T follicular helper cell (primary cell): ENCODE measurements around the gene USP37.

ENCODE experiments used
- DNase-seq: peaks from one replicate; pipeline ENCODE4 v3.0.0-alpha.2; 2020; ENCODE audit warnings: low read depth
- total RNA-seq, 2 experiments: gene quantifications; one replicate each; lab custom pipeline; 2026; lab: John Stamatoyannopoulos, UW

Gene USP37, protein sequence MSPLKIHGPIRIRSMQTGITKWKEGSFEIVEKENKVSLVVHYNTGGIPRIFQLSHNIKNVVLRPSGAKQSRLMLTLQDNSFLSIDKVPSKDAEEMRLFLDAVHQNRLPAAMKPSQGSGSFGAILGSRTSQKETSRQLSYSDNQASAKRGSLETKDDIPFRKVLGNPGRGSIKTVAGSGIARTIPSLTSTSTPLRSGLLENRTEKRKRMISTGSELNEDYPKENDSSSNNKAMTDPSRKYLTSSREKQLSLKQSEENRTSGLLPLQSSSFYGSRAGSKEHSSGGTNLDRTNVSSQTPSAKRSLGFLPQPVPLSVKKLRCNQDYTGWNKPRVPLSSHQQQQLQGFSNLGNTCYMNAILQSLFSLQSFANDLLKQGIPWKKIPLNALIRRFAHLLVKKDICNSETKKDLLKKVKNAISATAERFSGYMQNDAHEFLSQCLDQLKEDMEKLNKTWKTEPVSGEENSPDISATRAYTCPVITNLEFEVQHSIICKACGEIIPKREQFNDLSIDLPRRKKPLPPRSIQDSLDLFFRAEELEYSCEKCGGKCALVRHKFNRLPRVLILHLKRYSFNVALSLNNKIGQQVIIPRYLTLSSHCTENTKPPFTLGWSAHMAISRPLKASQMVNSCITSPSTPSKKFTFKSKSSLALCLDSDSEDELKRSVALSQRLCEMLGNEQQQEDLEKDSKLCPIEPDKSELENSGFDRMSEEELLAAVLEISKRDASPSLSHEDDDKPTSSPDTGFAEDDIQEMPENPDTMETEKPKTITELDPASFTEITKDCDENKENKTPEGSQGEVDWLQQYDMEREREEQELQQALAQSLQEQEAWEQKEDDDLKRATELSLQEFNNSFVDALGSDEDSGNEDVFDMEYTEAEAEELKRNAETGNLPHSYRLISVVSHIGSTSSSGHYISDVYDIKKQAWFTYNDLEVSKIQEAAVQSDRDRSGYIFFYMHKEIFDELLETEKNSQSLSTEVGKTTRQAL
- total RNA-seq, result 80.1 to 98.8 reads per million in 2 experiments

GRCh38 chr2:218568190-218569037, at the start of gene USP37, which contains the start of gene CNOT9:
Gene USP37, minus strand, starts transcription at chr2:218568351. Its CDS starts 9,698 bp downstream, at chr2:218558653.
Gene CNOT9, plus strand, starts transcription at chr2:218568839. Its CDS starts 116 bp downstream, at chr2:218568955.
- peak; percentile 100 for DNase-seq

GRCh38 chr2:218615868-218616315, 47.7 kb upstream of the USP37 start:
- no peak for DNase-seq

DNA sequence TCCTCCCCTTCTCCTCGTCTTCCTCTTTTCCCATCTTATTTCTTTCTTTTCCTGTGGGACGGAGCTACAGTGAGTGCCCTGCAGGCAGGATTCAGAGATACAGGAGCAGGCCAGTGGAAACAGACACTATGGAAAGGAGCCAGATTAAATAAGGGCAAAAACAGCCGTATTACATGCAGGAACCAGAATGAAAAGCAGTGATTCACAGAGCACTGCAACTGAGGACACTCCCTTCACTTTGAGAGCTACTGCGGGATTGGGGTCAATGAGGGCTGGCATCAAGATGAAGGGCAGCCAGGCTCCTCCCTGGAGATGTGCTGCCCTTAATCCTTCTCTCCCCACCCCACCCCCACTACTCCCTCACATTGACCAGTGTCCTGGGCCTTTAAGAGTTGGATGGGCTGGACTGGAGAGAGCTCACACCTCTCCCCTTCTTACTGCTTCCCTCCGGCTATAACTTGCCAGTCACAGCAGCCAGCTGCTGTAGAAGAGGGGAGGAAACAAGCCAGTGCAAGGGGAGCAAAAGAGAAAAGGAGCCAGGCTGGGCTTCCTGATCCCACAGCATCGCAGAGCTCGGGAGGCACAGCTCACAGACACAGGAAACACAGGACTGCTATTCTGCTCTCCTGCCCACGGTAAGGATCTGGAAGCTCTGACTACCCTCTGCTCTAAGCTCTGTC, 39.4 kb upstream of the USP37 start, which contains the start of gene PLCD4:
TSS of gene PLCD4 (plus strand) at position 464 of the 680 bp plus-strand sequence. CDS start 7,841 bp downstream, outside the sequence.
- DNase-seq, result no peak

DNA sequence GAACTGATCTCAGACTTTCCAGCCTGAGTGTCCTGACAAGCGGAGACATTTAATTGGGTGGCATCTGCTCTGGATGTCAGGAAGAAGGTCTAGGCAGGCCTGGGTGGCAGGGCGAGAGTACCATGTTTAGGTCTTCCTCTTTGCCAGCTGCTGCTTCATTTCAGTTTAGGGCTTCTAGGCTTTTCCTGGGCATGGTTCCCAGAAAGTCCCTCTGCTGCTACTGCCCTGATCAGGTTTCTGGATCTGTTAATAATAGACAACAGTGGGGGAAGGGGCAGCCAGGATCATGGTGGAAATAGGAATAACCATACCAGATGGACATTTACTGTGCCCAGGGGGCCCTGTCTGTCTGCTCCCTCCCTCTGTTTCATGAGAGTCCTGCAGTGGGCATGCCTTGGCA, 37.3 kb upstream of the USP37 start:
- no peak for DNase-seq

DNA sequence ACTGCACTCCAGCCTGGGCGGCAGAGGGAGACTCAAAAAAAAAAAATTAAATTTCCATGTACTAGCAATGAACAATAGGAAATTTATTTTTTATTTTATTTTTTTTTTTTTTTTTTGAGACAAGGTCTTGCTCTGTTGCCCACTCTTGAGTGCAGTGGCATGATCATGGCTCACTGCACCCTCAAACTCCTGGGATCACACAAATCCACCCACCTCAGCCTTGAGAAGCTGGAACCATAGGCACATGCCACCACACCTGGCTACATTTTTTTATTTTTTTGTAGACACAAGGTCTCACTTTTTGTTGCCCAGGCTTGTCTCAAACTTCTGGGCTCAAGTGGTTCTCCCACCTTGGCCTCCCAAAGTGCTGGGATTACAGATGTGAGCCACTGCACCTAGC, 17.4 kb upstream of the USP37 start:
- DNase-seq, result no peak

- no peak for DNase-seq
These were observed 16.1 kb upstream of the USP37 start for GRCh38 chr2:218583983-218584850.

DNA sequence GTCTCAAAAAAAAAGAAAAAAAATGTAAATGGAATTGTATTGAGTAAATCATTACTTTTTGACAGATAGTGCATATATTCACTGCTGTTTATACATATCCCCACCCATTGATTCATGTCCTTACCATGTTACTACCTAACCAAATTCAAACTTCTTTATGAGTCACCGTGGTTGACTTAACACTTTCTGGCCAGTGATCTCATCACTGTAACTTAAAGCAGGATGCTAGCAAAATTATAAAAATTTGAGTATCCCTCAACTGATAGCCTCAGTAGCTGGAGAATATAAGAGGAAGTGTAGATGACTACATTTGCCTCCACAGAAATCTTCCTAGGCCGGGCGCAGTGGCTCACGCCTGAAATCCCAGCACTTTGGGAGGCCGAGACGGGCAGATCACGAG, 13.9 kb upstream of the USP37 start:
- DNase-seq, result no peak

DNA sequence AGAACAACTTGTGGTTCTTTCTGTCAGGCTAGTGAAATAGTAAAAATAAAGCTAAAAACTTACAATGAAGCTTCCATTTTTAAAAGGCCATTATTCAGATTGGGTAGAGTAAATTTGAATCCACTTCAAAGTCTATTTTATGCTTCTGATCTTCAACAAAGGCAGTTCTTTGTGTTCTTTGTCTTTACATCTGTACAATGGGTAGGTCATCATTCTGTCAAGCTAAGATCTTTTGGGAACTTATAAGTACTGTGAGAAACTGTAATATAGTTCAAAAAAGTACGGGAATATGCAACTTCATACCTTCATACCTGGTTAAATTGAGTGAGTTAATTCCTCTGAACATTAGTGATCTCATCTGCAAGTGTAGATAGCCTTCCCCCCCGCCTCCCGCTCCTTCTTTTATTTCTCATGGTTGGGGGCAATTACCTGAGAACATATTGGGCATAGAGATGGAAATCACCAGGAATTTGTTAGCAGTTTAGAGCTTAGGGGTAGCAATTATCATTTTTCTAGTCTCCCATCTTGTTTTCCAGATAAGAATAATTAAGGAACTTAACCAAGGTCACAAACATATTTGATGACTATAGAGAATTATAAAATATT, 10.2 kb upstream of the USP37 start:
- no peak for DNase-seq

DNA sequence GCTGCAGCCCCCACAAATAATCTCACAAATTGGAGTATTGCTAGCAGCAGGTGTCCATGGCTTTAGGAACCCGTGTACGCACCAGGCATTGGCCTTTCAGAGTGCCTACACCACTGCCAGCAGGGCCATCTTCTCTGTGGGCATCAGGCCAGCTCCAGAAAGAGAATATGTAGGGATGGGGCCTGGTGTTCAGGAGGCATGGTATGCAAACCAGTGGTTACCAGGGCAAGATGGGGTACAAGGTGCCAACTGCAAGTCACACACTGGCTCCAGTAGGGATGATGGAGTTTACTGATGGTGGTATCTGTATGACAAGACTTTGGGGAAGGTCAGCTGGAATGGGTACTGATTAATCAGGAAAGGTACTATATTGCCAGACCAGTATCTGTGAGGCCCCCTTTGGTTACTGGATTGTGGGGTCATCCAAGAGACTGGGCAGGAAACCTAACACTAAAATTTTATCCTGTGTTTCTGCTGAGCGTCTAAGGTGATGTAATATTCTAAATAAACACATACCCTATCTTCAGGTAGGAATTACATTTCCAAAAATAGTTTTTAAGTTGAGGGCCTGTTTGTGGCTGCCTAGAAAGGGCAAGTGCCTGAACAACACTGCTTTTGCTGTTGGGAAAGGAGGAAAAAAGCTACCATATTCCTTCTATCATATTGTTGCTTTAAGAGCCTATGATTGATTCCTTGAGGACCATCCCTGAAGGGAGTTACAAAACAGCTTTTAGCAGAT, 9.5 kb upstream of the USP37 start:
- DNase-seq, result no peak

GRCh38 chr2:218576854-218577253, 8.7 kb upstream of the USP37 start:
- no peak for DNase-seq

- no peak for DNase-seq
These were observed 2.7 kb upstream of the USP37 start for GRCh38 chr2:218570850-218571249.

GRCh38 chr2:218569661-218570500, 1.7 kb upstream of the USP37 start:
- DNase-seq, result no peak

DNA sequence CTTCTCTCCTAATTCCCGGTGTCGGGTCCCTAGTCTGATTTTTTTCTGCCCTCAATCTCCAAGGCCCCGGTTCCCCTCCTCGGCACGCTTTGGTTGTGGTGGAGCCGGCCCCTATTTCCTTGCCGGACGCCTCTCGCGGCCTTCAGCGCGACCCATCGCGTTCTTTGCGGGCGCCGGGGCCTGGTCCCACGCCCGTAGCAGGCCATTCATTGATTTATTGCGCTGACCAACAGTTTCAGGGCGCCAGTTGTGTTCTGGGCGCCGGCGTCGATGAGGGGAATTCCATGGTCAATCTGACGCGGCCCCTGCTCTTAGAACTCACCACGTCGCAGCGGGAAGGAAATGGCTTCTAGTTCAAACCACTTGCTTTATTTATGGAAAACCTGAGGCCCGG, 884 bp upstream of the USP37 start:
- DNase-seq, result peak; percentile 49

DNA sequence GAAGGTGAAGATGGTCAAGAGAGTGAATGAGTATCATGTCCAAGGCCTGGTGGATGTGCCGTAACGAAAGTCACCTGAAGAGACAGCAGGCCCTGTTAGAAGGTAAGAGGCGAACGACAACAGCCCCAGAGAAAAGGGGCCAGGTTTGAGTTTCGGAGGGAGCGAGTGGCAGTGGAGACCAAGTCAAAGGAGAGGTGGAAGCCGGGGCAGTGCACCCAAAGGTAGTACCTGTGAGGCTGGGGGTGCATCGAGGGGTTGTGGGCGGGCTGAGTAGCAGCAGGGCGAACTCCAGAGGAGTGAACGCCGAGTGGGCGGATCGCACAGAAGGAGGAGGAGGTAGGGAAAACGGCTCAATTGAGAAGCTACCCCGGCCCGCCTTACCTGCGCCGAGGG, 358 bp downstream of the USP37 start:
- DNase-seq, result peak; percentile 73

DNA sequence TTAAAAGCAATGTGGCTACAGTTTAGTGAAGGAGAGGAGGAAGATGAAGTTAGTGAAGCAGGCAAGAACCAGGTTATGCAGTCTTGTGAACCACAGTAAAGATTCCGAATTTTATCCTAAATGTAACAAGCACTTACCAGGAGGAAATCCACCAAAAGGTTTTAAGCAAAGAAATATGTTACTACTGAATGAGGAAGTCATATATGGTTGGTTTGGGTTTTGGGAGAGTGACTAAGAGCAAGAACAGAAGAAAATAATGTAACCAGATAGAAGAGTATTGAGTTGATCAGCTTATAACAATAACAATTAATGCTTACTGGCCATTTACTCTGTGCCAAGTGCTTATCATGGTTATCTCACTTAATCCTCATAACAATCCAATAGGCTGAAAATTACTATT, 1.9 kb downstream of the USP37 start:
- DNase-seq, result no peak

- no peak for DNase-seq
These were observed 4.1 kb downstream of the USP37 start for GRCh38 chr2:218564056-218564455.

DNA sequence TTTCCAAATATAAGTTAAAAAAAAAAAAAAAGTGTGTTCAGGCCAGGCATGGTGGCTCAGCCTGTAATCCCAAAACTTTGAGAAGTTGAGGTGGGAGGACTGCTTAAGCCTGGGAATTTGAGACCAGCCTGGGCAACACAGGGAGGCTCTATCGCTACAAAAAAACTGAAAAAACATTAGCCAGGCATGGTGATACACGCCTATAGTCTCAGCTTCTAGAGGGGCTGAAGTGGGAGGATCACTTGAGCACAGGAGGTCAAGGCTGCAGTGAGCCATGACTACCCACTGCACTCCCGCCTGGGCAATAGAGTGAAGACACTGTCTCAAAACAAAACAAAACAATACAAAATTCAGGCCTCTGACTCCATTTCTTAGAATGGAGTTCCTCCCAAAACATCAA, 9.2 kb downstream of the USP37 start:
- no peak for DNase-seq

DNA sequence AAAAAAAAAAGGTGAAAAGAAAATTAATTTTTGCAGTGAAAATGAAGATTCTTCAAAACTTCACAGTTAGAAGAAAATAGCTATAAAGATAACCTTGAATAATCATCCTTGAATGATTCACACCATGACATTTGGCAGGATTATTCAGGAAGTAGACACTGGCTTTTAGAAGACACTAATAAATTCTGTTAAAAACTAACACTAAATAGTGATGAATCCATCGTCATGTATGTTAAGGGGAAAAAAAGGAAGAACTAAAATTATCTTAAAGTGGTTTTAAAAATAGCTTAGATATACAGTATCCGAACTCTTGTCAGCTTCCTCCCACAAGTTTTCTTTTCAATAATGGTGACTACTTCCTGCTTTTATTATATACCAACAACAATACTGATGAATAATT, 10.2 kb downstream of the USP37 start:
- no peak for DNase-seq
